Measurements from ENCODE around the gene STMND1. TPM values are rescaled to one million over a fixed set of nuclear protein-coding genes. Genes with fewer than 3 reads are reported as not detected.

The STMND1 gene
- not detected for total RNA-seq

GRCh38 chr6:17101422-17102257 is at the start of gene STMND1:
Gene STMND1, plus strand, starts transcription at chr6:17102050. Its CDS starts 208 bp downstream, at chr6:17102258.

Other genes starting within 250 kb of the STMND1 start
- gene RBM24, start 179.3 kb downstream of the STMND1 start, total RNA-seq: not detected

Measured in melanocyte of skin (primary cell).